Panc1 (cell line): ENCODE data around the gene ZNF516. TPM values are rescaled to one million over a fixed set of nuclear protein-coding genes. Genes with fewer than 3 reads are reported as not detected.

Experiments used
- ATAC-seq: fragments of 200-7000 bp; cut with Tn5 transposase; 2 replicates; pipeline ENCODE4 v1.9.1; 2020; ENCODE audit warnings: mild to moderate bottlenecking, moderate library complexity
- BruUV-seq: library from RNA; stranded (reverse); fragments of 400-500 nt; replicated peaks from 2 replicates; lab custom pipeline; 2021; lab: Mats Ljungman, UMichigan
- CTCF ChIA-PET: fragments of 300-600 bp; sonication (Branson Sonifier 250); formaldehyde crosslinking; loops from one replicate; lab custom pipeline; 2022; ENCODE audit warnings: antibody characterized with exemption; lab: Charles Lee
- POLR2A ChIA-PET: fragments of 300-600 bp; sonication (Branson Sonifier 250); formaldehyde crosslinking; loops from one replicate; lab custom pipeline; 2022; ENCODE audit warnings: antibody characterized with exemption; lab: Charles Lee
- DNase-seq: peaks from one replicate; pipeline ENCODE4 v3.0.0-alpha.2; 2010; ENCODE audit warnings: low read depth, low spot score
- H3K27ac ChIP-seq: 2 replicates; pipeline ENCODE4 v1.5.1; 2011; ENCODE audit warnings: mild to moderate bottlenecking, low read length, inconsistent platforms
- H3K27me3 ChIP-seq: fragments of 200-500 bp; sonication (Bioruptor generic); 2 replicates; pipeline ENCODE4 v1.6.0; 2014; ENCODE audit warnings: low read length, inconsistent platforms; ENCODE audit not compliant: control insufficient read depth, insufficient read depth
- H3K36me3 ChIP-seq: fragments of 200-500 bp; sonication (Bioruptor generic); 2 replicates; pipeline ENCODE4 v1.5.1; 2014; ENCODE audit warnings: inconsistent platforms, mild to moderate bottlenecking, low read length, moderate library complexity; ENCODE audit not compliant: control insufficient read depth, insufficient read depth
- H3K4me1 ChIP-seq: 2 replicates; pipeline ENCODE4 v1.5.1; 2011; ENCODE audit warnings: inconsistent platforms, mild to moderate bottlenecking, low read length, moderate library complexity; ENCODE audit not compliant: control insufficient read depth, insufficient read depth
- H3K4me3 ChIP-seq, 2 experiments: 2 replicates each; pipeline ENCODE4 v1.5.1; 2011 to 2012; ENCODE audit warnings: low read depth in 2 of 2, low read length in 2 of 2, mild to moderate bottlenecking in 2 of 2, inconsistent platforms in 1 of 2, moderate library complexity in 1 of 2
- H3K9me3 ChIP-seq: fragments of 200-500 bp; sonication (Bioruptor generic); 2 replicates; pipeline ENCODE4 v1.5.1; 2014; ENCODE audit warnings: low read depth, mild to moderate bottlenecking, inconsistent platforms, low read length, moderate library complexity; ENCODE audit not compliant: control insufficient read depth, insufficient read depth
- POLR2AphosphoS5 ChIP-seq: IDR thresholded peaks from 2 replicates; pipeline ENCODE4 v1.6.1; 2012; ENCODE audit warnings: mild to moderate bottlenecking, low read depth, low read length, moderate library complexity
- SIN3A ChIP-seq: IDR thresholded peaks from 2 replicates; pipeline ENCODE4 v1.6.1; 2012; ENCODE audit warnings: low read depth, mild to moderate bottlenecking, low read length, moderate library complexity, borderline replicate concordance; ENCODE audit not compliant: insufficient read depth
- TCF7L2 ChIP-seq: IDR thresholded peaks from 2 replicates; pipeline ENCODE4 v1.6.1; 2011; ENCODE audit warnings: mild to moderate bottlenecking, low read depth, low read length, inconsistent platforms
- in situ Hi-C: cut with HindIII; loops from 2 replicates; pipeline ENCODE4 v1.10.0; 2016; ENCODE audit warnings: low sequenced_read_pairs, low pct_unique_long_range_greater_than_20kb
- intact Hi-C: fragments of 100-400 bp; cut with micrococcal nuclease; formaldehyde crosslinking; loops from one replicate; pipeline ENCODE4 v1.10.0; 2022; ENCODE audit not compliant: unreplicated experiment
- total RNA-seq: library from RNA; stranded (reverse); gene quantifications from one replicate; pipeline ENCODE4 v1.2.1, GENCODE V29; 2021; ENCODE audit not compliant: unreplicated experiment
- TF ChIP-seq, protein P1 (sequence below), 2 experiments: IDR thresholded peaks; 2 replicates each; pipeline ENCODE4 v1.6.1; 2011 to 2012; ENCODE audit warnings: low read depth in 2 of 2, control low read depth in 1 of 2, low read length in 1 of 2, mild to moderate bottlenecking in 1 of 2, moderate library complexity in 1 of 2; ENCODE audit not compliant: insufficient read depth in 1 of 2
- TF ChIP-seq, protein P2 (sequence below): fragments of 450-650 bp; IDR thresholded peaks from 2 replicates; pipeline ENCODE4 v1.5.1; 2017; ENCODE audit warnings: mild to moderate bottlenecking

The ZNF516 gene
- total RNA-seq, 1 experiment from 2014 or later, result 28.6 TPM

DNA sequence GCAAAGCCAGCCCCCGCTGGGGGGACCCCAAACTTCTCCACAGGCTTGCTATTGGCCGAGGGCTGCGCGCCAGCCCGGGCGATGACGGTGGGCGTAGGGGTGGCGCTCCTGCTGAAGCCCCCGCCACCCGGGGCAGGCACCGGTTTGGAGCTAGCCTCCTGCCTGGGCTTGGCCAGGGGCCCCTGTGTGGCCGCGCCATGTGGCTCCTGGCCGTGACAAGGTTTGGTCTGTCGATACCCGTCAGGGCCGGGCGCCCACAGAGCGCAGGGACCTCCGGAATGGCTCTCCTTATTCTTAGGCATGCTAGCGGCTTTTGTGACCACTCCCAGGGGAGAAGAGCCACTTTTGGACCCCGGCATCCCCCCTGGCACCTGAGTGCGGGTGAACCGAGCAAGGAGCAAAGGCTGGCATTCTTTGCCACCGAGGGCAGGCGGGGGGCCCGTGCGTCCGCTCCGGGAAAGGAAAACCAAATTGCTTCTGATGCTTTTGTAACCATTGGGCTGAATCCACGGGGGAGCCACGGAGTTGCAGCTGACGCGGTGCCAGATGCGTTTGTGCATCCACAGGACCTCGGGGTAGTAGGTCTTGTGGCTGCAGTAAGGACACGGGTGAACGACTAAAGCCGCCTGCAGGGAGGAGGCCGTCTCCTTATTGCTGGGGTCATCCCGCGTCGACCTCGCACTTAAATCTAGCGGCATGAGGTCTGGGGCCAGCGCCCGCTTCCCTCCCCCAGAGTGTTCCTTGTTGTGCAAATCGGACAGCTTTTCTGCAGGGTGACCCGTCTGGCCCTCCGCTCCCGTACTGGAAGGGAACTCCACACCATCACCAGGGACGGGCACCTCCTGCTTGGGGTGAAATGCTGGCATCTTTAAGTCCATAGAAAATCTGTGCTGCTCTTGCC is 115.6 kb downstream of the ZNF516 start:
- H3K9me3 ChIP-seq, result no peaks in the 10 kb centered on the region
- ChIA-PET POLR2A (no interaction called here), CTCF (interaction anchor here (1.1 kb wide), 1 partner anchor 243 kb away, joined by 3 read pairs; no protein-coding TSS in a partner anchor)
- H3K27ac ChIP-seq, result no peak overlapping the region
- no peak overlapping the region for H3K4me3 ChIP-seq
- no peak for ATAC-seq
- in situ Hi-C loops (no loop called here), intact Hi-C loops (no loop called here)
- no peaks in the 10 kb centered on the region for H3K27me3 ChIP-seq
- no TSS peak for BruUV-seq
- DNase-seq, result no peak
- TF ChIP-seq SIN3A (no peak), TCF7L2 (no peak), POLR2AphosphoS5 (no peak)
- TF ChIP-seq, protein P1, sequence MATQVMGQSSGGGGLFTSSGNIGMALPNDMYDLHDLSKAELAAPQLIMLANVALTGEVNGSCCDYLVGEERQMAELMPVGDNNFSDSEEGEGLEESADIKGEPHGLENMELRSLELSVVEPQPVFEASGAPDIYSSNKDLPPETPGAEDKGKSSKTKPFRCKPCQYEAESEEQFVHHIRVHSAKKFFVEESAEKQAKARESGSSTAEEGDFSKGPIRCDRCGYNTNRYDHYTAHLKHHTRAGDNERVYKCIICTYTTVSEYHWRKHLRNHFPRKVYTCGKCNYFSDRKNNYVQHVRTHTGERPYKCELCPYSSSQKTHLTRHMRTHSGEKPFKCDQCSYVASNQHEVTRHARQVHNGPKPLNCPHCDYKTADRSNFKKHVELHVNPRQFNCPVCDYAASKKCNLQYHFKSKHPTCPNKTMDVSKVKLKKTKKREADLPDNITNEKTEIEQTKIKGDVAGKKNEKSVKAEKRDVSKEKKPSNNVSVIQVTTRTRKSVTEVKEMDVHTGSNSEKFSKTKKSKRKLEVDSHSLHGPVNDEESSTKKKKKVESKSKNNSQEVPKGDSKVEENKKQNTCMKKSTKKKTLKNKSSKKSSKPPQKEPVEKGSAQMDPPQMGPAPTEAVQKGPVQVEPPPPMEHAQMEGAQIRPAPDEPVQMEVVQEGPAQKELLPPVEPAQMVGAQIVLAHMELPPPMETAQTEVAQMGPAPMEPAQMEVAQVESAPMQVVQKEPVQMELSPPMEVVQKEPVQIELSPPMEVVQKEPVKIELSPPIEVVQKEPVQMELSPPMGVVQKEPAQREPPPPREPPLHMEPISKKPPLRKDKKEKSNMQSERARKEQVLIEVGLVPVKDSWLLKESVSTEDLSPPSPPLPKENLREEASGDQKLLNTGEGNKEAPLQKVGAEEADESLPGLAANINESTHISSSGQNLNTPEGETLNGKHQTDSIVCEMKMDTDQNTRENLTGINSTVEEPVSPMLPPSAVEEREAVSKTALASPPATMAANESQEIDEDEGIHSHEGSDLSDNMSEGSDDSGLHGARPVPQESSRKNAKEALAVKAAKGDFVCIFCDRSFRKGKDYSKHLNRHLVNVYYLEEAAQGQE (IDR thresholded peaks at IDR 0.05; ENCODE audit: insufficient read depth in 1 of 2, low read depth in 2 of 2, low read length in 1 of 2), result no peak
- TF ChIP-seq, protein P2, sequence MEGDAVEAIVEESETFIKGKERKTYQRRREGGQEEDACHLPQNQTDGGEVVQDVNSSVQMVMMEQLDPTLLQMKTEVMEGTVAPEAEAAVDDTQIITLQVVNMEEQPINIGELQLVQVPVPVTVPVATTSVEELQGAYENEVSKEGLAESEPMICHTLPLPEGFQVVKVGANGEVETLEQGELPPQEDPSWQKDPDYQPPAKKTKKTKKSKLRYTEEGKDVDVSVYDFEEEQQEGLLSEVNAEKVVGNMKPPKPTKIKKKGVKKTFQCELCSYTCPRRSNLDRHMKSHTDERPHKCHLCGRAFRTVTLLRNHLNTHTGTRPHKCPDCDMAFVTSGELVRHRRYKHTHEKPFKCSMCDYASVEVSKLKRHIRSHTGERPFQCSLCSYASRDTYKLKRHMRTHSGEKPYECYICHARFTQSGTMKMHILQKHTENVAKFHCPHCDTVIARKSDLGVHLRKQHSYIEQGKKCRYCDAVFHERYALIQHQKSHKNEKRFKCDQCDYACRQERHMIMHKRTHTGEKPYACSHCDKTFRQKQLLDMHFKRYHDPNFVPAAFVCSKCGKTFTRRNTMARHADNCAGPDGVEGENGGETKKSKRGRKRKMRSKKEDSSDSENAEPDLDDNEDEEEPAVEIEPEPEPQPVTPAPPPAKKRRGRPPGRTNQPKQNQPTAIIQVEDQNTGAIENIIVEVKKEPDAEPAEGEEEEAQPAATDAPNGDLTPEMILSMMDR, result no peak
- no peaks in the 10 kb centered on the region for H3K36me3 ChIP-seq
- no peaks in the 10 kb centered on the region for H3K4me1 ChIP-seq

DNA sequence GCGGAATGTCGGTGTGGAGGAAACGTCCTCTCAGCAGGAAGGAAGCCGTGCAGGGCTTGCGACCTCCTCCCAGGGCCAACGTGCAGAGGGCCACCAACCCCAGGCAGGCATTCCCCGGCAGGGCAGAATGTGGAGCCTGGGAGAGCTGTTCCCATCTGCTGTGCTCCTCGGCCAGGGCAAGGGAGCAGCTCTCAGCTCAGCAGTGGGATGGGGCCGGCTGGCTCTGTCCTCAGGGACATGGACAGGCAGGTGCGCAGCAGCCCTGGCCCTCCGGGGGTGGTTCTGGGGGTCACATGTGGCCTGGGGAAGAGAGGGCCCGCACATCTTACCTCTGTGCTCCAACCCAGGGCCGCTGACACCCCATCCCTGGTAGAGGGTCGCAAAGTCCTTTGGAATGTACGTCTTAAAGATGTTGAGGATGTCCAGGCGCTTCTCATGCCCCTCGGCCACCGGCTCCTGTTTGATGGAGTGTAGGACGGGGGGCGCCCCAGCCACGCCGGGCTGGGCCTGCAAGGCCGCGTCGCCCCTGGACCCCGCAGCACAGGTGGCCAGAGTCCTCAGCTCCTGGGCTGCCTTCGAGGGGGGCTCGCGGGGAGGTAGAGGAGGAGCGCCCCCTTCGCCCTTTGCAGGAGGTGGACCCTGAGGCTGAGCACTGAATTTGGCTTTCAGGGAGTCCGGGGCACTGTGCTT is 116.4 kb downstream of the ZNF516 start:
- no peak for TF ChIP-seq SIN3A
- TF ChIP-seq, protein P2, result no peak
- TF ChIP-seq, protein P1 (IDR thresholded peaks at IDR 0.05; ENCODE audit: insufficient read depth in 1 of 2, low read depth in 2 of 2, low read length in 1 of 2), result no peak
- TF ChIP-seq POLR2AphosphoS5, result no peak
- TF ChIP-seq TCF7L2, result no peak
- in situ Hi-C loops (no loop called here), intact Hi-C loops (no loop called here)
- no TSS peak for BruUV-seq
- Histone ChIP-seq H3K27me3 (no peaks in the 10 kb centered on the region), H3K4me3 (no peak overlapping the region), H3K4me1 (no peaks in the 10 kb centered on the region), H3K27ac (no peak overlapping the region), H3K9me3 (no peaks in the 10 kb centered on the region), H3K36me3 (no peaks in the 10 kb centered on the region)
- ATAC-seq (0 out of 2 replicates have a peak, but pooled peaks have one; percentile 35), DNase-seq (no peak)
- CTCF ChIA-PET, result no interaction called here
- POLR2A ChIA-PET, result no interaction called here
